WTC11 (cell line): ENCODE data around the gene MRPL32.

Experiments
- FOXP1 ChIP-seq: sonication (generic); formaldehyde crosslinking; IDR thresholded peaks from 2 replicates; pipeline ENCODE4 v1.8.0; 2022; ENCODE audit warnings: missing genetic modification reagents, mild to moderate bottlenecking, moderate library complexity, borderline replicate concordance
- TEAD4 ChIP-seq: sonication (generic); formaldehyde crosslinking; IDR thresholded peaks from 2 replicates; pipeline ENCODE4 v1.8.0; 2022; ENCODE audit warnings: mild to moderate bottlenecking, missing genetic modification reagents
- TF ChIP-seq, protein P1 (sequence below): sonication (generic); formaldehyde crosslinking; IDR thresholded peaks from 2 replicates; pipeline ENCODE4 v1.8.1; 2023; ENCODE audit warnings: mild to moderate bottlenecking, missing genetic modification reagents, moderate library complexity

DNA sequence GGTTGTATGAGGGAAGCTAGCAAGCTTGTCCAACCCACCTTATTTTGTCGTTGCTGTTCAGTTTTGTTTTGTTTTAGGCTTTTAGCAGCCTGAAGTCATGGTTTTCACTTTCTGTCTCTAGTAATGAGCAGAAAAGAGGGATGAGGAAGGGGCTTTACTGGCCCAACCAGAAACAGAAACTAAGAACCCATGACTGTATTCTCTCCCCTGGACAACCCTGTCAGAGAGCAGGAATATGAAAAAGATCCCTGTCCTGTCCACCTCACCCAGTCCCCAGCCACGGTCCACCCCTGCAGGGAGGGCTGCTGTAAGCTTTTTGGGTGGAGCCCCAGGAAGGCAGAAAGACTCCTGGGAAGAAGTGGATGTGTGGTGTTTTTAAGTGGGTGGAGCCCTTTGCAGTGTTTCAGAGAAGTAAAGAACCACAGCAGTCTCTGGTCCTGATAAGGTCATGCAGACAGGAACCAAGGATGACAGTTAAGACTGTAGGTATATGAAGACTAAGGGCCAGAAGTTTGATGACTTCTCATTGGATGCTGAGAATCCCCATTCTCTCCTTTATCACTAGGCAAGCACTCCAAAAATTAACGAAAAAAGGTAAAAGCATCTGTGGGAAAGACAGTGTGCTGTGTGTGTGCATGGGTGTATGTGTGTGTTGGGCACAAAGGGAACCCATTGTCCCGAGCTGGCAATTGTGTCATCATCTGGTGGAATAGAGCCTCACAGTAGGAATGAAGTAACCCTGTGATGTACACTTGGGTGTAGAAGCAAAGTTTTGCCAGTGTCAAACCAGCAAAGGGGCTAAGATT, 13.8 kb downstream of the MRPL32 start:
- no peak for TF ChIP-seq TEAD4
- TF ChIP-seq, protein P1, sequence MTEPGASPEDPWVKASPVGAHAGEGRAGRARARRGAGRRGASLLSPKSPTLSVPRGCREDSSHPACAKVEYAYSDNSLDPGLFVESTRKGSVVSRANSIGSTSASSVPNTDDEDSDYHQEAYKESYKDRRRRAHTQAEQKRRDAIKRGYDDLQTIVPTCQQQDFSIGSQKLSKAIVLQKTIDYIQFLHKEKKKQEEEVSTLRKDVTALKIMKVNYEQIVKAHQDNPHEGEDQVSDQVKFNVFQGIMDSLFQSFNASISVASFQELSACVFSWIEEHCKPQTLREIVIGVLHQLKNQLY = no peak
- TF ChIP-seq FOXP1 (CRISPR knock-in tag) = no peak
